HS-27A (cell line): Measurements from ENCODE around the gene PAEP.
"Not testable (repeated sequence)": the region's sequence is repeated elsewhere in the genome, so short reads cannot be mapped to it uniquely, and the experiment has no call there.

Experiments used
- DNase-seq: peaks from one replicate; pipeline ENCODE4 v3.0.0-alpha.2; 2012; ENCODE audit warnings: low read depth, missing footprints

The PAEP gene

DNA sequence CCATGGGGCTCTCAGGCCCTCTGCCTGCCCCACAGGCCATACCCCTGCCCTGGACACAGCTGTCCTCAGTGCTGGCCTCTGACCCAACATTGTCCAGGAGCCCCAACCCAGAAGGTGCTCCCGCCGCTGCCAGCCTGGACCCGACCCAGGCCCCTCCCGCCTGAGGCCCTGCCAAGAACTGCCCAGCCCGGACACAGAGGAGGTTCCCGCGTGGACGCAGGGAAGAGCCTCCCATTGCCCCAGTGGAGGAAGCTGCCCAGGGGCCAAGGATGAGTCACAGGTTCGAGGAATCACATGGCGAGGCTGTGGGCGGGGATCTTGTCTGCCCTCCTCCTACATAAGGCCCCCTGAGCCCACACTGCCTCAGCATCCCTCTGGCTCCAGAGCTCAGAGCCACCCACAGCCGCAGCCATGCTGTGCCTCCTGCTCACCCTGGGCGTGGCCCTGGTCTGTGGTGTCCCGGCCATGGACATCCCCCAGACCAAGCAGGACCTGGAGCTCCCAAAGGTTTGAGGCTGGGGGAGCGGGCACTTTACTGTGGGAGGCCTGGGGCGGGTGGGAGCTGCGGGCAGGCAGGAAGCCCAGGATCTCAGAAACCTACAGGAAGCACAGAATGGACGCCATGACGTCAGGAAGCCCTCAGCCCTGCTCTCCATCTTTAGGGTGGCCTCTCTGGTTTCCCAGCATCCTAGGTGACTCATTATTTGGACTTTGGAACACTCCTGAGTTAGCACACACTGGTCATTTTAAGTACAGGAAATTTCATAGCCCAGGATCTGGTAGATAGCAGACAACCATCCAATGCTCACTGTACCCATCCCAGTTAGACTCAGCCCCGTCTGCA is at the start of gene PAEP:
TSS of gene PAEP (plus strand) at position 366 of the 844 bp plus-strand sequence.
- no peak for DNase-seq

GRCh38 chr9:135512241-135512603 is 49.3 kb upstream of the PAEP start:
- DNase-seq: no peak

DNA sequence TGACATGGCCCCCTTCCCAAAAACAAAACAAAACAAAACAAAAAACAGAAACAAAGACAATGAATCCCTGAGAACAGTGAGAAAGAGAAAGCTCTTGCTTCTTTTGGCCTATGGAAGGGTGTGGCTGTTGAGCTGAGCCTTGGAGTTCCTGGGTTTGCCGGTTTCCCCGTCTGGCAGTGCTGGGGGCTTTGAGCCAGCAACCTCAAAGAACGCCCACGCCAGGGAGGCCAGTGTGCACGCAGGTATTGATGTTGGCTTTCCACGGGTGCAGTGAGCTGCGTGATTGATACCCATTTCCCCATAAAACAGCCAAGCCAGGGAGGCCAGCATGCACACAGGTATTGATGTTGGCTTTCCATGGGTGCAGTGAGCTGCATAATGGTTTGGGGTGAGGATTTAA is 48.7 kb upstream of the PAEP start:
- no peak for DNase-seq

DNA sequence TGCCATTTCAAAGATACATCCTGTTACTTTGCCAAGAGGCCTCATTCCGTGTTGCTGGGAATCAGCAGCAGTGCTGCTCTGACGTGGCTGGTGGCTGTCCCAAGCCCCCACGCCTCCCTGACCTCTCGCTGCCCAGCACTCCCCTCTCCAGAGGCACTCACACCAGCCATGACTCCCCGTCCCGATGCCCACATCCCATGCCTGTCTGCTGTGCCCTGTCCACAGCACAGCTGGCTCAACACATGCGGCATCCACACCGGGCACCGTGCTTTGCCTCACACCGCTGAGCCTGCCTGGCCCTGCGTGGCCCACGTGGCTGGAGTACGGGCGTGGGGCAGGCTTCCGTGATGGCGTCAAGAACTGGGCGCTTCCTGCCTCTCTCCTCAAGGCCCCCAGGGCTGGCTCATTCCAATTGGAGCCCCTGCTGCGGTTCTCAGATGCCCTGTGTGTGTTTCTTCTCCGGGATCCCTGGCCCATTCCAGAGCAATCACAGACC is 48.2 kb upstream of the PAEP start:
- DNase-seq: no peak

DNA sequence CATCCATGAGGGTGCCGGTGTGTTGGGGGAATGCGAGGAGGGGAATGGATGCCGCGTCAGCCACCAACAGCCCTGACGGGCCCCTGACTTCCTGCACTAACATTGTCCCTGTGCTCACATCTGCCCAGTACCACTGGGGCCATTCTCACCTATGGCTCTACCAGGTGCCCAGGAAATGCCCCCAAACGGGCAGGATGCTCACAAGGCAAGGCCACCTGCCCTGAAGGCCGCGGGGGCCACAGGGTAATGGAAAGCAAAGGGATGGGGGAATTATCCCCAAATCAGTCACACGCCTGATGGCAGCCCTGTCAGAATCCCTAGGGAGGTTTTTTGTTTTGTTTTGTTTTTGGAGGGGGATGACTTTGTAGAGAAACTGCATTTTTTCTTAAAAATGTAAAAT is 47.6 kb upstream of the PAEP start:
- DNase-seq: not testable (repeated sequence)

GRCh38 chr9:135514342-135515082 is 47.0 kb upstream of the PAEP start:
- no peak for DNase-seq

DNA sequence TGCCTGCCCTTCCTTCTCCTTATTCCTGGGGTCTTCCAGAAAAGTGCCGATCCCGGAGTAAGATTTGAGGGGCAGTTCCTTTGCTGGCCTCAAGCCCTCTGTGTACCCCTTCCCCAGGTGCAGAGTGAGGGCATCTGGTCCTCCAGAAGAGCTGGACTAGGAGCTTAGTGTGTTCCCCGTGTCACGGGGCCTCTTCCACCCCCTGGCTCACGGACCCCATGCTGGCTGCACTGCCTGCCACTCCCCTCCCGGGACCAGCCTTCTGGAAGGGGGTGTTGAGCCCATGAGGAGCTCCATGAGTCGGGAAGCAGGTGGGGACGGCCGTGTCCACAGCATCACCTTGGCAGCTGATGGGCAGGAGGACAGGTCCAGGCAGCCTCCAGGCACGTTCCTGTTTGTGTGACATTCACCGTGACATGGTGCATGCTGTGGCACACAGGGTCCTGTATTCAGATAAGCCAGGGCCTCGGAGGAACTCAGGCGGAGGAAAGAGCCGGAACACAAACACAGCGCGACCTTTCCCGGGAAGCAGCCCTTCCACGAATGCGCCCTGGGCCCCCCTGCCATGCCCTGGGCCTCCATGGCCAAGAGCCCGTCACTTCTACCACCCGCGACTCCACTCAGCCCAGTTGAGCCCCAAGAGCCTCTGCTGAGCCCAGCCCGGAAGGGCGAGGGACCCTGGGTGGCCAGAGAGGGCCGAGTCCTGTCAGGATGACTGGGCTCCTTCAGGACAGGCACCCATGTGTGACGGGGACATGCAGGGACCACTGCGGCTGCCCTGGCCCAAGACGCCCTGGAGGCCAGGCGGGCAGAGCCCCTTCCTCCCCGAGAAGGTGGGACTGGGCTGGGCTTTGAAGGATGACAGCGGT is 46.2 kb upstream of the PAEP start:
- DNase-seq: no peak

DNA sequence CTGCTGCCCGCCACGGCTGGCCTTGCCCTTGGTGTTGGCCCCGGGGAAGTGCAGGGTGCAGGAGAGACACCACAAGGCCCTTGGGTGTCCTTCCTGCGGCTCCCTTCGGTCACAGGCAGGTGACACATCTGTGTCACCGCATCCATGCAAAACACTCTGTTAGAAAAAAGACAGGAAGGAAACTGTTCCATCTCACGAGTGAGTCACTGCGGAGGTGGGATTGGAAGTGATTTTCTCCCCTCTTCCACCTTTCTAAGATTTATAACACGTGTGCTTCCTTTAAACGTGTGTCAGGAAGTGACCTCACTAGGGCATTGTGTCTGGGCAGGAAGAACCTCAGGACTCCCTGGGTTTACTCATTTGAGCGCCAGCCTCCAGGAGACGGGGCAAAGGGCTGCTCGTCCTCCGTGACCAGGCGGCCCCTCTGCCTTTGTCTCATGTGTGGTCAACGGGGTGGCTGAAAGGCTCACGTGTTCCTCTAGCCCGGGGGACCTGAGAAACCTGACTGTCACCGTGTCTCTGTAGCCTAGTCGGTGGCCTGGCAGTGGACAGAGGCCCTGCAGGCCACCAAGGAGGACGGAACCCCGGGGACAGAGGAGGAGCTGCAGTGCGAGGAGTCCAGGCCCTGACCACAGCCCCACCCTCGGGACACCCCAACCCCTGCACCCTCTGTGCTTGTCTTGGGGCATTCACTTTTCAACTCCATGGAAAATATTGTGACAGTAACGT is 45.3 kb upstream of the PAEP start:
- DNase-seq: no peak

- no peak for DNase-seq
These were observed 44.1 kb upstream of the PAEP start for GRCh38 chr9:135517407-135517822.

DNA sequence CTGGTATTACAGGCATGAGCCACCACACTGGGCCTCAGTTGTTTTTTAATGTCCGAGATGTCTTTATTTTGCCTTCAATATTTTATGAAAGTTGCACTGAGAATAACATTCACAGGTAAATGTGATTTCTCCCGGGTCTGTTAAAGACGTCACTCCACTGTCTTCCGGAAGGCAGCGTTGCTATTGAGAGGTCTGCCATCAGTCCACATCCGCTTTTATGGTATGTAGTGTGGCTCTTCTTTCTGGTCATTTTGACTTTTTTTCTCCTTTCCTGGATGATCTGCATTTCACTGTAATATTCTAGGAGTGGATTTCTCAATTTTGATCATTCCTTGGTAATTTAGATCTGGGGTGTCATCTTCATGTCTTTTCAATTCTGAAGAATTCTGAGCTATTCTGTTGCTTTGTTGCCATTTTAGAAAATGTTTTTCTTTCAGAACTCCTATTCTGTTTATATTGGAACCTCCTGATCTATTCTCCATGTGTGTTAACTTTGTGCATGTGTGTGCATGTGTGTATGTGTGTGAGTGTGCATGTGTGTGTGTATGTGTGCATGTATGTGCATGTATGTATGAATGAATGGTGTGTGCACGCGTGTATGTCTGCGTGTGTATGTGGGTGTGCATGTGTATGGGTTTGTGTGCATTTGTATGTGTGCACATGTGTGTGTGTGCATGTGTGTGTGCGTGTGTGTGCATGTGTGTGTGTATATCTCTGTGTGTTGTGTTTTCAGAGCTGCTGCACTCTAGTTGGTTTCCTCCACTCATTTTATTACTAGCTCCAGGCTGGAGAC is 42.2 kb upstream of the PAEP start:
- no peak for DNase-seq

DNA sequence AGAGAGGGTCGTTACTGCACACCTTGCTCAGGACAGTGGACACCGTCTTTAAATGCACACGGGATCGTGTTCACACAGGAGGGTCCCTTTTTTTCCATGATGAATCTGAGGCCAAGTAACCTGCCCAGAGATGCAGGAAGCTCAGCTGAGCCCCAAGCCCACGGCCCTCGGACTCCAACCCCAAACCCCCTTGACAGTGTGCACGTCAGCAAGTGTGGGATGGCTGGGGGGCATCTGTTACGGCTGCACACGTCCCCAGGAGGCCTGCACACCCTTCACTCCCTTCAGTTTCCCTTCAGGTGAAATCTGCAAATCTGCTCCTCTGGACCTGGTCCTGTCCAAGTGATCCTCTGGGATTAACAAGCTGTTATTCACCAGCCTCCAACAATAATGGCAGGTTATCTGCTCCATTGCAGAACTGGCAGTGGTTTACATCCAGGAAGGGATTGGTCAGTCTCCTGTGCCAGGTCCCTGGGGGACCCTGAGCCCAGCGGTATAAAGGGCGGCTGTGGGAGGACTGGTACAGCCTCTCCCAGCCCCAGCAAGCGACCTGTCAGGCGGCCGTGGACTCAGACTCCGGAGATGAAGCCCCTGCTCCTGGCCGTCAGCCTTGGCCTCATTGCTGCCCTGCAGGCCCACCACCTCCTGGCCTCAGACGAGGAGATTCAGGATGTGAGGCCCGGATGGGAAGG is 40.5 kb upstream of the PAEP start, which contains the start of gene LCN1:
TSS of gene LCN1 (plus strand) at position 525 of the 692 bp plus-strand sequence. CDS start at position 583, 58 bp downstream.
- DNase-seq: no peak

- DNase-seq: no peak
These were observed 39.9 kb upstream of the PAEP start for GRCh38 chr9:135521608-135522095.

- DNase-seq: no peak
These were observed 39.2 kb upstream of the PAEP start for GRCh38 chr9:135522137-135522877.

GRCh38 chr9:135522931-135523330 is 38.6 kb upstream of the PAEP start:
- DNase-seq: no peak

- no peak for DNase-seq
These were observed 37.9 kb upstream of the PAEP start for GRCh38 chr9:135523521-135524129.

GRCh38 chr9:135524130-135524861 is 37.3 kb upstream of the PAEP start:
- no peak for DNase-seq

GRCh38 chr9:135525241-135526088 is 36.1 kb upstream of the PAEP start:
- DNase-seq: no peak
